ENCODE results near the gene PLA2G6. TPM values are rescaled to one million over a fixed set of nuclear protein-coding genes. Genes with fewer than 3 reads are reported as not detected.
A peak's percentile ranks its signal among the peaks of the same experiment; 100 is the strongest.
"Not testable (repeated sequence)": the region's sequence is repeated elsewhere in the genome, so short reads cannot be mapped to it uniquely, and the experiment has no call there.

Gene PLA2G6
- total RNA-seq, 1 donor from 2014 or later, result 76.4 TPM

DNA sequence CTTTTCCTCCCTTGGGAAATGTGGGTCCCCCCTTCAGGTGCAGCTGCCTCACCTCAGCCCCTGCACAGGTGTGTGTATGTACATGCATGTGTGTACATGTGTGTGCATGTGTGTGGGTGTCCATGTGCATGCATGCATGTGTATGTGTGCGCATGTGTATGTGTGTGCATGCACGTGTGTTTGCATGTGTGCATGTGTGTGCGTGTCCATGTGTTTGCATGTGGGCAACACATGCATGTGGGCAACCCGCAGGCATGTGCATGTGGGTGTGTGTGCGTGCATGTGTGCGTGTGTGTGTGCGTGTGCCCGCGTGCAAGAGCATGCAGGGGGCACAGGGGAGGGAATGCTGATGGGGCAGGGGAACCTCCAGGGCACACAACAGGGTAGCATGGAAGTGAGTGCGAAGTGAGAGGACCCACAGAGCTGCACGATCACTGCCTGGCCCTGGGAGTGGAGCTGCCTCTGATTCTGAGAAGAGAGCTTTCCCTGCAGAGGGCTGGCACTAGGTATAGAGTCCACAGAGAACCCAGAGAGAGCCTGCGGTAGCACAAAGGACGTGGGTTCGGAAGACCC lies 56.5 kb downstream of the PLA2G6 start:
- no peaks in the 10 kb centered on the region for H3K4me1 Mint-ChIP-seq (ENCODE audit: low read depth)
- no peak overlapping the region for H3K27ac Mint-ChIP-seq
- no peak for DNase-seq (ENCODE audit: low spot score, unreplicated experiment)

DNA sequence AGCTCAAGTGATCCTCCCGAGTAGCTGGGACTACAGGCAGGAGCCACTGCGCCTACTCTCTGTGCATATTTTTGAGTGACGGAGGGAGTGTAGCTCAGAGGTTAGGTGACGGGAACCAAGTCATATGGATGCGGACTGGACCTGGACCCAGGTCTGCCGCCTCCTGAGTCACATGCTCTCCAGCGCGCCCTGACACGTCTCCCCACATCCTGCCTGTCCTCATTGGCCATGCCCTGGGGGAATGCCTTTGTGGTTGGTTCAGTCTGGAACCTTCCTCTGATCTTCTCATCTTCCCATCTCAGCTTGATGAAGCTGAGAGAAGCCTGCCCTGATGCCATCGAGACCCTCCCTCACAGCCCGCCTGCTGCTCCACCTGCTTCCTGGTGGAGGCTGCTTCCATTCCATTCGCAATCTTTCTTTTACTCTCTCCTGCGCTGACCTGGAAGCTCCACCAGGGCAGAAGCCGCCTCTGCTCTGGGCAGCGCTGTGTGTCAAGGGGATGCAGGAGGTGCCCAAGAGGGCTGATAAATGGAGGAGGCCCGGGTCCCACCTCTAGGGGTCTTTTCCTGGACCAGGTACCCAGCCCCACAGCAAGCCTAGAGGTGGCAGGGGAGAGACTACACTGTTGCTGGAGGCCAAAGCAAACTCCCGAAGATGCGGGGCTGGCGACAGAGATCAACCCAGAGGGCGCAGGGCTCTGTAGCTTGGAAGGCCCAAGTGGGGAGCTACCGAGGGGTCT lies 57.2 kb downstream of the PLA2G6 start:
- Mint-ChIP-seq H3K27ac (no peak overlapping the region), H3K9me3 (ENCODE audit: low read depth) (no peaks in the 10 kb centered on the region), H3K4me1 (ENCODE audit: low read depth) (no peaks in the 10 kb centered on the region), H3K27me3 (no peaks in the 10 kb centered on the region), H3K36me3 (ENCODE audit: insufficient read depth) (peaks cover 3% of the 10 kb centered on the region), H3K4me3 (ENCODE audit: low read depth) (no peak overlapping the region)
- TF ChIP-seq, protein P1, sequence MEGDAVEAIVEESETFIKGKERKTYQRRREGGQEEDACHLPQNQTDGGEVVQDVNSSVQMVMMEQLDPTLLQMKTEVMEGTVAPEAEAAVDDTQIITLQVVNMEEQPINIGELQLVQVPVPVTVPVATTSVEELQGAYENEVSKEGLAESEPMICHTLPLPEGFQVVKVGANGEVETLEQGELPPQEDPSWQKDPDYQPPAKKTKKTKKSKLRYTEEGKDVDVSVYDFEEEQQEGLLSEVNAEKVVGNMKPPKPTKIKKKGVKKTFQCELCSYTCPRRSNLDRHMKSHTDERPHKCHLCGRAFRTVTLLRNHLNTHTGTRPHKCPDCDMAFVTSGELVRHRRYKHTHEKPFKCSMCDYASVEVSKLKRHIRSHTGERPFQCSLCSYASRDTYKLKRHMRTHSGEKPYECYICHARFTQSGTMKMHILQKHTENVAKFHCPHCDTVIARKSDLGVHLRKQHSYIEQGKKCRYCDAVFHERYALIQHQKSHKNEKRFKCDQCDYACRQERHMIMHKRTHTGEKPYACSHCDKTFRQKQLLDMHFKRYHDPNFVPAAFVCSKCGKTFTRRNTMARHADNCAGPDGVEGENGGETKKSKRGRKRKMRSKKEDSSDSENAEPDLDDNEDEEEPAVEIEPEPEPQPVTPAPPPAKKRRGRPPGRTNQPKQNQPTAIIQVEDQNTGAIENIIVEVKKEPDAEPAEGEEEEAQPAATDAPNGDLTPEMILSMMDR (IDR thresholded peaks at IDR 0.05; ENCODE audit: unreplicated experiment), result peak; percentile 14
- DNase-seq (ENCODE audit: low spot score, unreplicated experiment), result no peak

More for the DNA sequence above, 56.5 kb downstream of the PLA2G6 start:
- TF ChIP-seq, protein P1 (IDR thresholded peaks at IDR 0.05; ENCODE audit: unreplicated experiment), result no peak
- Mint-ChIP-seq H3K36me3 (ENCODE audit: insufficient read depth) (peaks cover 3% of the 10 kb centered on the region), H3K9me3 (ENCODE audit: low read depth) (no peaks in the 10 kb centered on the region), H3K27me3 (no peaks in the 10 kb centered on the region), H3K4me3 (ENCODE audit: low read depth) (no peak overlapping the region)

DNA sequence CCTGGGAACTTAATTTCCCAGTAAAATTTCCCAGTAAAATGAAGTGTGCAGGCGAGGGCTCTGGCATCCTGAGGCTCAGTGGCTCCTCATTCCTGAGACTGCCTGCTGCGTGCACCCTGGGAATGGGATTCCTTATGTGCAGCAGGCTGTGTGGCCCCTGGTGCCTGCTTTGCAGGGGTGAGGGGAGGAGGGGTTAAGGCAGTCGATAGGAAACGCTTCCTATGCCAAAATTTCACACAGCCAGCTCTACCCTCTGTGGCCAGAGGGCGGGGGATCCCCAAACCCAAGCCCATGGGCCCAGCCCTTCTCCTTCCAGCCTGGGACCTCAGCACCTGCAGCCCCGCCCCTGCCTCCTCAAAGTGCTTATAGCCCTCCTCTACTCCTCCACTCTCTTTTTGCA lies 59.0 kb downstream of the PLA2G6 start:
- Mint-ChIP-seq H3K27me3 (no peaks in the 10 kb centered on the region), H3K4me3 (ENCODE audit: low read depth) (no peak overlapping the region), H3K36me3 (ENCODE audit: insufficient read depth) (peaks cover 3% of the 10 kb centered on the region), H3K9me3 (ENCODE audit: low read depth) (no peaks in the 10 kb centered on the region), H3K27ac (no peak overlapping the region), H3K4me1 (ENCODE audit: low read depth) (no peaks in the 10 kb centered on the region)
- TF ChIP-seq, protein P1 (IDR thresholded peaks at IDR 0.05; ENCODE audit: unreplicated experiment), result no peak
- DNase-seq (ENCODE audit: low spot score, unreplicated experiment), result no peak

DNA sequence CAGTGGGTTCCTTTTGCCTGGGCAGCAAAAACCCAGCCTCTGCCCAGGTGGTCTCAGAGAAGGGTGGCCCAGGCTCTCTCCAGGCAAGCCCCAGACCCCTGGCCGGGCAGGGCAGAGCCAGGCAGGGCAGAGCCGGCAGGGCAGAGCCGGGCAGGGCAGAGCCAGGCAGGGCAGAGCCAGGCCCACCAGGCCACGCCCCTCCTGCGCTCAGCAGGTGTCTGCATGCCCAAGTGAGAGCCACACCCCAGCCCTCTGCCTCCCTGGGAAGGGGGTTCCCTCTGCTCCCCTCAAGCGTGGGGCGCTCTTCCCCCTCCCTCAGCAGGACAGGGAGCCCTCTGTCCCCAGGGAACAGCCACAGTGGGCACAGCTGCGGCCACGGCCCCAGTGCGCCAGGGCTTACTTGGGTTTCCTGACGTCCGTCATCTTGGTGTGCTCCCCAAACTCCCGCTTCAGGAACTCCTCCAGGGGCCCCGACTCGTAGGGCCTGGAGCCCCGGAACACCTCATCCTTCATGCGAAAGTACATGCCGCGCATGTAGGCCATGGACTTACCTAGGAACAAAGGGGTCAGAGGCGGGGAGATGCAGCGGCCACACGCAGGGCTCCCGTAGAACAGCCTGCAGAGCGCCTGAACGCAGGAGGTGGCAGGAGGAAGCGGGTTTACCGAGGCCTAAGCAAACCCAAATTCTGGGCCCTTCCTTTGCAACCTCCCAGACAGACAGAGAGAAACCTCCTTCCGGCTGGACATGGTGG lies 61.1 kb downstream of the PLA2G6 start:
- DNase-seq (ENCODE audit: low spot score, unreplicated experiment), result no peak
- TF ChIP-seq, protein P1 (IDR thresholded peaks at IDR 0.05; ENCODE audit: unreplicated experiment), result no peak
- Mint-ChIP-seq H3K9me3 (ENCODE audit: low read depth) (no peaks in the 10 kb centered on the region), H3K27me3 (no peaks in the 10 kb centered on the region), H3K4me1 (ENCODE audit: low read depth) (no peaks in the 10 kb centered on the region), H3K36me3 (ENCODE audit: insufficient read depth) (no peaks in the 10 kb centered on the region), H3K4me3 (ENCODE audit: low read depth) (no peak overlapping the region), H3K27ac (no peak overlapping the region)

DNA sequence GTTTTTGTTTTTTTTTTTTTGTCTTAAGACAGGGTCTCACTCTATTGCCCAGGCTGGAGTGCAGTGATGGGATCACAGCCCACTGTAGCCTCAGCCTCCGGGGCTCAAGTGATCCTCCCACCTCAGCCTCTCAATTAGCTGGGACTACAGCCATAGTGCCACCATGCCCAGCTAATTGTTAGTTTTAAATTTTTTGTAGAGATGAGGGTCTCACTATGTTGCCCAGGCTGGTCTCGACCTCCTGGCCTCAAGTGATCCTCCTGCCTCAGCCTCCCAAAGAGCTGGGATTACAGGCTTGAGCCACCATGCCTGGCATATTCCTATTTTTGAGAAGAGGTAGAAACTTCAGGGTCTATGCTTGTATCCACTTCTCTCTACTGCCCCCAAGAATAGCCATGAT lies 62.9 kb downstream of the PLA2G6 start:
- not testable (repeated sequence) for H3K9me3 Mint-ChIP-seq (ENCODE audit: low read depth); H3K4me1 Mint-ChIP-seq (ENCODE audit: low read depth); H3K36me3 Mint-ChIP-seq (ENCODE audit: insufficient read depth); DNase-seq (ENCODE audit: low spot score, unreplicated experiment); H3K27ac Mint-ChIP-seq; H3K4me3 Mint-ChIP-seq (ENCODE audit: low read depth); H3K27me3 Mint-ChIP-seq

All from progenitor cell of endocrine pancreas (in vitro differentiated cells).